ENCODE measurements around the gene TMEM259. TPM values are rescaled to one million over a fixed set of nuclear protein-coding genes. Genes with fewer than 3 reads are reported as not detected.
A peak's percentile ranks its signal among the peaks of the same experiment; 100 is the strongest.

The TMEM259 gene
- total RNA-seq, 2 experiments from 2014 or later = 183 to 195 TPM

GRCh38 chr19:1008268-1009040 lies 12.5 kb downstream of the TMEM259 start:
- H3K9me3 Mint-ChIP-seq = no peaks in the 10 kb centered on the region
- no peaks in the 10 kb centered on the region for H3K27me3 Mint-ChIP-seq
- DNase-seq = no peak
- CTCF ChIA-PET = no interaction called here
- H3K36me3 Mint-ChIP-seq (ENCODE audit: low read depth) = peaks cover 4% of the 10 kb centered on the region
- POLR2A ChIA-PET = no interaction called here
- no peak overlapping the region for H3K4me3 Mint-ChIP-seq
- H3K4me1 Mint-ChIP-seq = no peaks in the 10 kb centered on the region
- H3K27ac Mint-ChIP-seq = no peak overlapping the region

GRCh38 chr19:1007399-1008251 lies 13.3 kb downstream of the TMEM259 start:
- CTCF ChIA-PET = no interaction called here
- DNase-seq = no peak
- no peaks in the 10 kb centered on the region for H3K4me1 Mint-ChIP-seq
- POLR2A ChIA-PET = no interaction called here
- no peak overlapping the region for H3K27ac Mint-ChIP-seq
- H3K9me3 Mint-ChIP-seq = no peaks in the 10 kb centered on the region
- H3K36me3 Mint-ChIP-seq (ENCODE audit: low read depth) = peaks cover 4% of the 10 kb centered on the region
- H3K27me3 Mint-ChIP-seq = peaks cover 2% of the 10 kb centered on the region
- H3K4me3 Mint-ChIP-seq = no peak overlapping the region

GRCh38 chr19:1006711-1007398 lies 14.1 kb downstream of the TMEM259 start:
- no peak overlapping the region for H3K4me3 Mint-ChIP-seq
- CTCF ChIA-PET = interaction anchor here (0.6 kb wide), 1 partner anchor 168 kb away, joined by 3 read pairs; no protein-coding TSS in a partner anchor
- peak overlapping the region; percentile 25 for H3K27ac Mint-ChIP-seq
- no peak for DNase-seq
- H3K36me3 Mint-ChIP-seq (ENCODE audit: low read depth) = peaks cover 4% of the 10 kb centered on the region
- POLR2A ChIA-PET = no interaction called here
- H3K9me3 Mint-ChIP-seq = no peaks in the 10 kb centered on the region
- no peaks in the 10 kb centered on the region for H3K4me1 Mint-ChIP-seq
- peaks cover 5% of the 10 kb centered on the region for H3K27me3 Mint-ChIP-seq

GRCh38 chr19:1004803-1005664 lies 15.9 kb downstream of the TMEM259 start:
- Mint-ChIP-seq H3K4me1 (peaks cover 4% of the 10 kb centered on the region), H3K36me3 (ENCODE audit: low read depth) (peaks cover 4% of the 10 kb centered on the region), H3K9me3 (no peaks in the 10 kb centered on the region), H3K27me3 (peaks cover 12% of the 10 kb centered on the region), H3K27ac (peak overlapping the region; percentile 26), H3K4me3 (no peak overlapping the region)
- ChIA-PET CTCF (interaction anchor here (0.6 kb wide), 2 partner anchors 208 to 304 kb away, joined by 3 read pairs; no protein-coding TSS in a partner anchor), POLR2A (no interaction called here)
- no peak for DNase-seq

GRCh38 chr19:1004204-1004802 lies 16.6 kb downstream of the TMEM259 start:
- no peak for DNase-seq
- Mint-ChIP-seq H3K27me3 (peaks cover 15% of the 10 kb centered on the region), H3K27ac (no peak overlapping the region), H3K36me3 (ENCODE audit: low read depth) (peaks cover 3% of the 10 kb centered on the region), H3K9me3 (no peaks in the 10 kb centered on the region), H3K4me1 (peaks cover 5% of the 10 kb centered on the region), H3K4me3 (no peak overlapping the region)
- ChIA-PET POLR2A (no interaction called here), CTCF (interaction anchor here (0.6 kb wide), 1 partner anchor 25 kb away, joined by 3 read pairs; no protein-coding TSS in a partner anchor)

- H3K27me3 Mint-ChIP-seq = peaks cover 23% of the 10 kb centered on the region
- H3K36me3 Mint-ChIP-seq (ENCODE audit: low read depth) = peaks cover under 1% of the 10 kb centered on the region
- no peaks in the 10 kb centered on the region for H3K9me3 Mint-ChIP-seq
- POLR2A ChIA-PET = no interaction called here
- no peak overlapping the region for H3K27ac Mint-ChIP-seq
- peaks cover 8% of the 10 kb centered on the region for H3K4me1 Mint-ChIP-seq
- CTCF ChIA-PET = no interaction called here
- no peak overlapping the region for H3K4me3 Mint-ChIP-seq
- DNase-seq = no peak
Measured at GRCh38 chr19:1003283-1003682, 17.6 kb downstream of the TMEM259 start.

DNA sequence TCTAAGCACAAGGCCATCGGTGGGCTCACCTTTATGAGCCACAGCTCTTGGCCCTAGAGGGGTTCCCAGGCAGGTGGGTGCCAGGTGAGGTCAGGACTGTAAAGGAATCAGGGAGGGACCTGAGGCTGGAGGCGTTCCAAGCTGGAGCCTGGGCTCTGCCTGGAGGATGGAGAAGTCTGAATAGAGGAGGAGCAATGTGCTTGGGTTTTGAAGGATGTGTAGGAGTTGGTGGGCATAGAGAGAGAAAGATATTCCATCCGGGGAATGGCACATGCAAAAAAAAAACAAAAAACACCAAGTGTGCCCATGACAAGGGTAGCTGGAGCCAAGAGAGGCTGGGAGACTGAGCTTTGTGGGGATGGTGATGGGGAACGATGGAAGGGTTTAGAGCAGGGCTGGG lies 18.3 kb downstream of the TMEM259 start:
- Mint-ChIP-seq H3K4me1 (peaks cover 8% of the 10 kb centered on the region), H3K27ac (peak overlapping the region; percentile 3), H3K9me3 (no peaks in the 10 kb centered on the region), H3K4me3 (no peak overlapping the region), H3K36me3 (ENCODE audit: low read depth) (no peaks in the 10 kb centered on the region), H3K27me3 (peaks cover 29% of the 10 kb centered on the region)
- DNase-seq = no peak
- ChIA-PET POLR2A (no interaction called here), CTCF (interaction anchor here (0.6 kb wide), 1 partner anchor 328 kb away, joined by 6 read pairs; no protein-coding TSS in a partner anchor)

DNA sequence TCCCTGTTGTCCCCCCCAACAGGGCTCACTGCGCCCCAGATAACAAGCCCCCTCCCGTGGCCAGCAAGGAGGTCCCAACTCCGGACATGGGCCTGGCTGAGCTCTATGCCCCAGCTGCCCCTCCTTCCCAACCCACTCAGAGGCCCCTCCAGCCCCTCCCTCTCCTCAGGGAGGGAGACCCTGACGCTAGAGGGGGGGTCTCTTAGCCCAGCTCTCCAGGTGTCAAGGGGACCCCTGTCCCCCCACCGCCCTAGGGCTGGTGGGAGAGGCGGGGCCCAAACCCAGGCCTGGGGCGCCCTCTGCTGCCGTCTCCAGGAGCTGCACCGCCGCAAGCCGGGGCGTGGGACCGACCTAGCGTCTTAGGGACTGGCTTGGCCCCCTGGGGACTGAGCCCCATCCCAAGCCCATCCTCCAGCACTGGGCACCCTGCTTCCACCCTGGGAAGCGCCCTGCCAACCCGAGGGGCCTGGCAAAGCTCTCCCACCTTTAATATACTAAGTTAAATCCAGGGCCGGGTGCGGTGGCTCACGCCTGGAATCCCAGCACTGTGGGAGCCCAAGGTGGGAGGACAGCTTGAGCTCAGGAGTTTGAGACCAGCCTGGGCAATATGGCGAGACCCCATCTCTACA lies 19.3 kb downstream of the TMEM259 start:
- Mint-ChIP-seq H3K27me3 (peaks cover 34% of the 10 kb centered on the region), H3K36me3 (ENCODE audit: low read depth) (no peaks in the 10 kb centered on the region), H3K4me3 (no peak overlapping the region), H3K27ac (no peak overlapping the region), H3K4me1 (peaks cover 9% of the 10 kb centered on the region), H3K9me3 (no peaks in the 10 kb centered on the region)
- ChIA-PET POLR2A (no interaction called here), CTCF (interaction anchor here (0.7 to 1.0 kb wide), 2 partner anchors 16 to 19 kb away, joined by 3 read pairs; no protein-coding TSS in a partner anchor)
- peak; percentile 66 for DNase-seq

DNA sequence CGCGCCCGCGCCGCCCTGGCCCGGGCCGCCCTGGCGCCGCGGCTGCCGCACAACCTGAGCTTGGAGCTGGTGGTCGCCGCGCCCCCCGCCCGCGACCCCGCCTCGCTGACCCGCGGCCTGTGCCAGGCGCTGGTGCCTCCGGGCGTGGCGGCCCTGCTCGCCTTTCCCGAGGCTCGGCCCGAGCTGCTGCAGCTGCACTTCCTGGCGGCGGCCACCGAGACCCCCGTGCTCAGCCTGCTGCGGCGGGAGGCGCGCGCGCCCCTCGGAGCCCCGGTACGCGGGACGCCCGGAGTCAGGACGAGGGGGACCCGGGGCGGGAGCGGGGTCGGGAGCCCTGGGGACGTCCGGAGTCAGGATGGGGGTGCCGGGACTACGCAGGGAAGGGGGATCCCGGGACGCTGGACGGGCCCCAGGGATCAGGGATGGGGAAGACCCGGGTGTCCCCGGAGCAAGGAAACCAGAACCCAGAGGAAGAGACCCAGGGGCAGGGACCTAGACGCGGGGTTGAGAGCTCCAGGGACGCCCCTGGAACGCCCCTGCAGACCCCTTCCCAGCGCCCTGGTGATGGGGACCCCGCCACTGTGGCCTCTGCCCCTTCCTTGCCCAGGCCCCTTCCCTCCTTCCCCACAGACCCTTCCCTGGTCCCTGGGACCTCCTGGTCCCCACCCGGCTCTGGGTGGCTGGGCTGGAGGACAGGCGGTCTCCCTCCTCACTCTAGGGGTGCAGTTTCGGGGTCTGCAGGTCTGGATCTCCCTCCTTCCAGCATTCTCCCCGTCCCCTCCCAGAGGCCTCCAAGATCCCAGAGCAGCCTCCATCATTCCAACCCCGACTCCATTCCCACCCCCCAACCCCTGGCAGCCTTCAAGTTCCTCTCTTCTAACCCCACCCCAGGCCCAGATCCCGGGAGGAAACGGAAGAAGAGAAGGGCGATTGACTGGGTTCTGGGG lies 20.1 kb downstream of the TMEM259 start:
- CTCF ChIA-PET = interaction anchor here (0.7 to 1.0 kb wide), 2 partner anchors 15 to 18 kb away, joined by 3 read pairs; no protein-coding TSS in a partner anchor
- H3K27me3 Mint-ChIP-seq = peaks cover 38% of the 10 kb centered on the region
- H3K36me3 Mint-ChIP-seq (ENCODE audit: low read depth) = no peaks in the 10 kb centered on the region
- DNase-seq = no peak
- H3K27ac Mint-ChIP-seq = no peak overlapping the region
- POLR2A ChIA-PET = no interaction called here
- no peak overlapping the region for H3K4me3 Mint-ChIP-seq
- no peaks in the 10 kb centered on the region for H3K9me3 Mint-ChIP-seq
- peaks cover 13% of the 10 kb centered on the region for H3K4me1 Mint-ChIP-seq

DNA sequence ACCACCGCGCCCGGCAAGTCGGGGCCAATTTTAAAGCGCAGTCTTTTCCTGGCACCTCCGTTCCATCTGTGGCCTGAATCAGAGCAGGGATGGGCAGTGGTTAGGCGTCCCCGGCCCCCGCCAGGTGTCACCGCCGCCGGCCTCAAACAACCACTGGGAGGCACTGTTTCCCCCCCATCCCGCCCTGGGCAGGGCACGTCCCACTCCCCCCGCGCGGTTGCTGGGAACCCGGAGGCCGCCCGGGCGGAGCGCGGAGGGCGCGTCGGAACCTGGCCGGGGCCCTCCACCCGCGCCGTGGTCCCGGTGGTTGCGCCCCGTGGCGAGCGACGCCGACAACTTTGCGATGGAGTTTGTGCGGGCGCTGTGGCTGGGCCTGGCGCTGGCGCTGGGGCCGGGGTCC lies 20.8 kb downstream of the TMEM259 start, which contains the start of gene GRIN3B:
TSS of gene GRIN3B (plus strand) at position 325 of the 400 bp plus-strand sequence. CDS start at position 344, 19 bp downstream.
- Mint-ChIP-seq H3K36me3 (ENCODE audit: low read depth) (no peaks in the 10 kb centered on the region), H3K27me3 (peaks cover 38% of the 10 kb centered on the region), H3K4me1 (peaks cover 13% of the 10 kb centered on the region), H3K4me3 (no peak within 1 kb of the TSS), H3K9me3 (no peaks in the 10 kb centered on the region), H3K27ac (no peak within 1 kb of the TSS)
- ChIA-PET CTCF (no interaction called here), POLR2A (no interaction called here)
- peak; percentile 68 for DNase-seq

DNA sequence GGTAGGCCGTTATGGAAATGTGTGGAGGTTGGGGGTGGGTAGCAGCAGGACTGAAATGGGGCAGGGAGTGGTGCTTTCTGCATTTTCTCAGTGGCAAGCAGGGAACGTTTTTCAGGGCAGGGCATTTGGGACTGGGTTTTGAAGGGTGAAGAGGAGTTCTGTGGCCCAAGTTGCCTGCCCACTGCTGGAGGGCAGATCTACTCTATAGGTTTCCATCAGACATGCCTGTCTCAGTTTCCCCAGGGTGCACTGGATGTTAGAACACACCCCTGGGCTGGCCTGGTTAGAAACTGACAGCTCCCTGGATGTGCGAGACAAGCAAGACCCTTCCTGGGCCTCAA lies 21.6 kb downstream of the TMEM259 start:
- Mint-ChIP-seq H3K9me3 (no peaks in the 10 kb centered on the region), H3K27me3 (peaks cover 38% of the 10 kb centered on the region), H3K4me3 (no peak overlapping the region), H3K36me3 (ENCODE audit: low read depth) (no peaks in the 10 kb centered on the region), H3K27ac (no peak overlapping the region), H3K4me1 (peaks cover 13% of the 10 kb centered on the region)
- no peak for DNase-seq
- ChIA-PET CTCF (interaction anchor here (0.9 kb wide), 1 partner anchor 136 kb away, joined by 3 read pairs; no protein-coding TSS in a partner anchor), POLR2A (interaction anchor here (0.6 kb wide), 1 partner anchor 136 kb away, joined by 3 read pairs; no protein-coding TSS in a partner anchor)
